GM23338 (cell line): ENCODE measurements around the gene CAST. TPM values are rescaled to one million over a fixed set of nuclear protein-coding genes. Genes with fewer than 3 reads are reported as not detected.

Source experiments
- ATAC-seq: fragments of 200-7000 bp; cut with Tn5 transposase; 3 replicates; pipeline ENCODE4 v1.9.1; 2020
- DNase-seq: peaks from one replicate; pipeline ENCODE4 v3.0.0-alpha.2; 2015; ENCODE audit warnings: low spot score
- H2AFZ ChIP-seq: fragments of 200-600 bp; sonication (generic); 2 replicates; pipeline ENCODE4 v1.8.0; 2016; ENCODE audit warnings: antibody characterized with exemption, mild to moderate bottlenecking, moderate library complexity
- H3F3A ChIP-seq: fragments of 200-600 bp; sonication (generic); replicated peaks from 2 replicates; pipeline ENCODE4 v1.8.0; 2017; ENCODE audit warnings: antibody characterized with exemption, mixed run types, low read depth
- H3K27ac ChIP-seq: fragments of 200-600 bp; sonication (generic); 2 replicates; pipeline ENCODE4 v1.6.1; 2016; ENCODE audit warnings: low read depth
- H3K27me3 ChIP-seq: fragments of 200-600 bp; sonication (generic); 2 replicates; pipeline ENCODE4 v1.8.0; 2016; ENCODE audit warnings: mild to moderate bottlenecking, mixed run types, moderate library complexity; ENCODE audit not compliant: insufficient read depth
- H3K36me3 ChIP-seq: fragments of 200-600 bp; sonication (generic); 2 replicates; pipeline ENCODE4 v1.8.0; 2016; ENCODE audit warnings: mild to moderate bottlenecking; ENCODE audit not compliant: insufficient read depth
- H3K4me1 ChIP-seq: fragments of 200-600 bp; sonication (generic); 2 replicates; pipeline ENCODE4 v1.8.0; 2016; ENCODE audit warnings: mild to moderate bottlenecking, moderate library complexity; ENCODE audit not compliant: insufficient read depth
- H3K4me2 ChIP-seq: fragments of 200-600 bp; sonication (generic); 2 replicates; pipeline ENCODE4 v1.7.1; 2017; ENCODE audit warnings: mixed run types
- H3K4me3 ChIP-seq: fragments of 200-600 bp; sonication (generic); 2 replicates; pipeline ENCODE4 v1.6.1; 2016; ENCODE audit warnings: mixed run types
- H3K79me2 ChIP-seq: fragments of 200-600 bp; sonication (generic); replicated peaks from 2 replicates; pipeline ENCODE4 v1.8.0; 2017; ENCODE audit warnings: mild to moderate bottlenecking; ENCODE audit not compliant: insufficient read depth
- H3K9me2 ChIP-seq: fragments of 200-600 bp; sonication (generic); 2 replicates; pipeline ENCODE4 v1.8.0; 2017; ENCODE audit not compliant: insufficient read depth
- H4K20me1 ChIP-seq: fragments of 200-600 bp; sonication (generic); replicated peaks from 2 replicates; pipeline ENCODE4 v1.8.0; 2017; ENCODE audit warnings: mild to moderate bottlenecking; ENCODE audit not compliant: insufficient read depth
- H3K27ac Mint-ChIP-seq: 2 replicates; pipeline ENCODE4 v1.8.0; 2020; ENCODE audit warnings: inconsistent platforms, mild to moderate bottlenecking, moderate library complexity, mixed read lengths
- H3K27me3 Mint-ChIP-seq: 3 replicates; pipeline ENCODE4 v1.8.0; 2022; ENCODE audit warnings: low read depth, mild to moderate bottlenecking, moderate library complexity, mixed read lengths, inconsistent platforms; ENCODE audit not compliant: insufficient read depth, poor library complexity
- H3K36me3 Mint-ChIP-seq: 3 replicates; pipeline ENCODE4 v1.8.0; 2021; ENCODE audit warnings: low read depth, mild to moderate bottlenecking, inconsistent platforms, moderate library complexity, mixed read lengths
- H3K4me1 Mint-ChIP-seq: 3 replicates; pipeline ENCODE4 v1.8.0; 2020; ENCODE audit warnings: mild to moderate bottlenecking, inconsistent platforms, mixed read lengths
- H3K4me3 Mint-ChIP-seq: 3 replicates; pipeline ENCODE4 v1.8.0; 2021; ENCODE audit warnings: moderate library complexity, mild to moderate bottlenecking, inconsistent platforms, mixed read lengths
- H3K9me3 Mint-ChIP-seq: 3 replicates; pipeline ENCODE4 v1.8.0; 2020; ENCODE audit warnings: moderate library complexity, mild to moderate bottlenecking, inconsistent platforms, mixed read lengths
- CREB1 ChIP-seq: fragments of 250-450 bp; sonication (Bioruptor Pico); IDR thresholded peaks from 2 replicates; pipeline ENCODE4 v1.5.0; 2020; ENCODE audit warnings: low read depth, mild to moderate bottlenecking, moderate library complexity
- EZH2 ChIP-seq: fragments of 200-600 bp; sonication (generic); IDR thresholded peaks from one replicate; pipeline ENCODE4 v1.8.0; 2017; ENCODE audit warnings: antibody characterized with exemption, mild to moderate bottlenecking, low read depth; ENCODE audit not compliant: unreplicated experiment
- EZH2phosphoT487 ChIP-seq: fragments of 200-600 bp; sonication (generic); IDR thresholded peaks from one replicate; pipeline ENCODE4 v1.8.1; 2018; ENCODE audit warnings: antibody characterized with exemption; ENCODE audit not compliant: unreplicated experiment
- JUNB ChIP-seq: IDR thresholded peaks from one replicate; pipeline ENCODE4 v1.6.1; 2016; ENCODE audit warnings: antibody characterized with exemption; ENCODE audit not compliant: unreplicated experiment
- NANOG ChIP-seq: IDR thresholded peaks from 2 replicates; pipeline ENCODE4 v1.6.1; 2016; ENCODE audit warnings: antibody characterized with exemption, borderline replicate concordance
- POLR2AphosphoS5 ChIP-seq: IDR thresholded peaks from 2 replicates; pipeline ENCODE4 v1.6.1; 2016; ENCODE audit warnings: antibody characterized with exemption, low read depth
- STAT1 ChIP-seq: IDR thresholded peaks from one replicate; pipeline ENCODE4 v1.6.1; 2016; ENCODE audit warnings: antibody characterized with exemption; ENCODE audit not compliant: unreplicated experiment
- ZNF114 ChIP-seq: fragments of 250-450 bp; sonication (Bioruptor Pico); IDR thresholded peaks from 2 replicates; pipeline ENCODE4 v1.5.0; 2020; ENCODE audit warnings: mild to moderate bottlenecking, moderate library complexity
- ZNF331 ChIP-seq: fragments of 250-450 bp; sonication (Bioruptor Pico); IDR thresholded peaks from 2 replicates; pipeline ENCODE4 v1.5.0; 2020; ENCODE audit warnings: low read depth, mild to moderate bottlenecking, moderate library complexity
- polyA plus RNA-seq: library from polyadenylated mRNA; unstranded; fragments of >200 nt; fragmentation: Nextera tagmentation; extraction: Ambion mirVana; gene quantifications from 2 replicates; pipeline ENCODE4 v1.2.1, GENCODE V29; 2016
- total RNA-seq: library from RNA; depleted of rRNA; stranded (reverse); fragments of >200 nt; shearing (Covaris generic); gene quantifications from 2 replicates; pipeline ENCODE4 v1.2.3, GENCODE V29; 2014
- TF ChIP-seq, protein P1 (sequence below): IDR thresholded peaks from one replicate; pipeline ENCODE4 v1.6.1; 2018; ENCODE audit warnings: antibody characterized with exemption; ENCODE audit not compliant: unreplicated experiment
- TF ChIP-seq, protein P2 (sequence below): IDR thresholded peaks from 2 replicates; pipeline ENCODE4 v1.6.1; 2016; ENCODE audit warnings: antibody characterized with exemption
- TF ChIP-seq, protein P3 (sequence below): fragments of 250-450 bp; sonication (Bioruptor Pico); IDR thresholded peaks from 2 replicates; pipeline ENCODE4 v1.5.0; 2020; ENCODE audit warnings: mild to moderate bottlenecking, moderate library complexity
- TF ChIP-seq, protein P4 (sequence below), 2 experiments: fragments of 200-600 bp in 1 of 2; sonication (generic) in 1 of 2; conservative IDR thresholded peaks; 2 replicates each; pipeline versions ENCODE4 v1.5.1 to v1.6.1; 2016 to 2017; ENCODE audit warnings: antibody characterized with exemption in 2 of 2, low read depth in 2 of 2, mild to moderate bottlenecking in 2 of 2, moderate library complexity in 1 of 2

CAST gene
- total and polyA plus RNA-seq, 2 experiments from 2014 or later = 37.9 to 57.7 TPM

DNA sequence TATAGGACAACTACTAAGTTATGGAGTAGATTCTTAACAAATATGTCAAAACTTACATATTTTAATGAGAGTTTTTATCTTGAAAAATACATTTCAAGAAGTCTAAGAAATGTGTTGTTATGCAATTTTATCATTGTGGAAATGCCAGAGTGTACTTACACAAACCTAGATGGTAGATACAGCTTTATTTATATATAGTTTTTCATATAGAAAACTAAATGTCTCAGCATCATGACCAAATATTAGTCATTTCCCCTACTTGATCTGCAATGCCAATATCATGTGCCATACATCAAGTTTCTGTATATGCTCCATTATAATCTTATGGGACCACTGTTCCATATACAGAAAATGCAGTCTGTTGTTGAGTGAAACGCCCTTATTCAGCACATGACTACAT, 28.7 kb downstream of the CAST start:
- no peaks in the 10 kb centered on the region for H3K79me2 ChIP-seq
- H3K4me3 Mint-ChIP-seq = no peak overlapping the region
- DNase-seq = no peak
- no peak overlapping the region for H2AFZ ChIP-seq
- H4K20me1 ChIP-seq = no peaks in the 10 kb centered on the region
- H3F3A ChIP-seq = no peaks in the 10 kb centered on the region
- H3K9me3 Mint-ChIP-seq = no peaks in the 10 kb centered on the region
- H3K4me2 ChIP-seq = no peak overlapping the region
- H3K36me3 ChIP-seq = no peaks in the 10 kb centered on the region
- H3K27ac Mint-ChIP-seq = no peak overlapping the region
- ATAC-seq = no peak
- H3K27me3 ChIP-seq = no peaks in the 10 kb centered on the region
- TF ChIP-seq NANOG (no peak), ZNF114 (CRISPR knock-in tag) (no peak), STAT1 (no peak), ZNF331 (no peak), CREB1 (no peak), EZH2 (no peak), POLR2AphosphoS5 (no peak), JUNB (no peak), EZH2phosphoT487 (no peak)
- TF ChIP-seq, protein P1, sequence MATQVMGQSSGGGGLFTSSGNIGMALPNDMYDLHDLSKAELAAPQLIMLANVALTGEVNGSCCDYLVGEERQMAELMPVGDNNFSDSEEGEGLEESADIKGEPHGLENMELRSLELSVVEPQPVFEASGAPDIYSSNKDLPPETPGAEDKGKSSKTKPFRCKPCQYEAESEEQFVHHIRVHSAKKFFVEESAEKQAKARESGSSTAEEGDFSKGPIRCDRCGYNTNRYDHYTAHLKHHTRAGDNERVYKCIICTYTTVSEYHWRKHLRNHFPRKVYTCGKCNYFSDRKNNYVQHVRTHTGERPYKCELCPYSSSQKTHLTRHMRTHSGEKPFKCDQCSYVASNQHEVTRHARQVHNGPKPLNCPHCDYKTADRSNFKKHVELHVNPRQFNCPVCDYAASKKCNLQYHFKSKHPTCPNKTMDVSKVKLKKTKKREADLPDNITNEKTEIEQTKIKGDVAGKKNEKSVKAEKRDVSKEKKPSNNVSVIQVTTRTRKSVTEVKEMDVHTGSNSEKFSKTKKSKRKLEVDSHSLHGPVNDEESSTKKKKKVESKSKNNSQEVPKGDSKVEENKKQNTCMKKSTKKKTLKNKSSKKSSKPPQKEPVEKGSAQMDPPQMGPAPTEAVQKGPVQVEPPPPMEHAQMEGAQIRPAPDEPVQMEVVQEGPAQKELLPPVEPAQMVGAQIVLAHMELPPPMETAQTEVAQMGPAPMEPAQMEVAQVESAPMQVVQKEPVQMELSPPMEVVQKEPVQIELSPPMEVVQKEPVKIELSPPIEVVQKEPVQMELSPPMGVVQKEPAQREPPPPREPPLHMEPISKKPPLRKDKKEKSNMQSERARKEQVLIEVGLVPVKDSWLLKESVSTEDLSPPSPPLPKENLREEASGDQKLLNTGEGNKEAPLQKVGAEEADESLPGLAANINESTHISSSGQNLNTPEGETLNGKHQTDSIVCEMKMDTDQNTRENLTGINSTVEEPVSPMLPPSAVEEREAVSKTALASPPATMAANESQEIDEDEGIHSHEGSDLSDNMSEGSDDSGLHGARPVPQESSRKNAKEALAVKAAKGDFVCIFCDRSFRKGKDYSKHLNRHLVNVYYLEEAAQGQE = no peak
- TF ChIP-seq, protein P2, sequence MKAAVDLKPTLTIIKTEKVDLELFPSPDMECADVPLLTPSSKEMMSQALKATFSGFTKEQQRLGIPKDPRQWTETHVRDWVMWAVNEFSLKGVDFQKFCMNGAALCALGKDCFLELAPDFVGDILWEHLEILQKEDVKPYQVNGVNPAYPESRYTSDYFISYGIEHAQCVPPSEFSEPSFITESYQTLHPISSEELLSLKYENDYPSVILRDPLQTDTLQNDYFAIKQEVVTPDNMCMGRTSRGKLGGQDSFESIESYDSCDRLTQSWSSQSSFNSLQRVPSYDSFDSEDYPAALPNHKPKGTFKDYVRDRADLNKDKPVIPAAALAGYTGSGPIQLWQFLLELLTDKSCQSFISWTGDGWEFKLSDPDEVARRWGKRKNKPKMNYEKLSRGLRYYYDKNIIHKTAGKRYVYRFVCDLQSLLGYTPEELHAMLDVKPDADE = no peak
- TF ChIP-seq, protein P3, sequence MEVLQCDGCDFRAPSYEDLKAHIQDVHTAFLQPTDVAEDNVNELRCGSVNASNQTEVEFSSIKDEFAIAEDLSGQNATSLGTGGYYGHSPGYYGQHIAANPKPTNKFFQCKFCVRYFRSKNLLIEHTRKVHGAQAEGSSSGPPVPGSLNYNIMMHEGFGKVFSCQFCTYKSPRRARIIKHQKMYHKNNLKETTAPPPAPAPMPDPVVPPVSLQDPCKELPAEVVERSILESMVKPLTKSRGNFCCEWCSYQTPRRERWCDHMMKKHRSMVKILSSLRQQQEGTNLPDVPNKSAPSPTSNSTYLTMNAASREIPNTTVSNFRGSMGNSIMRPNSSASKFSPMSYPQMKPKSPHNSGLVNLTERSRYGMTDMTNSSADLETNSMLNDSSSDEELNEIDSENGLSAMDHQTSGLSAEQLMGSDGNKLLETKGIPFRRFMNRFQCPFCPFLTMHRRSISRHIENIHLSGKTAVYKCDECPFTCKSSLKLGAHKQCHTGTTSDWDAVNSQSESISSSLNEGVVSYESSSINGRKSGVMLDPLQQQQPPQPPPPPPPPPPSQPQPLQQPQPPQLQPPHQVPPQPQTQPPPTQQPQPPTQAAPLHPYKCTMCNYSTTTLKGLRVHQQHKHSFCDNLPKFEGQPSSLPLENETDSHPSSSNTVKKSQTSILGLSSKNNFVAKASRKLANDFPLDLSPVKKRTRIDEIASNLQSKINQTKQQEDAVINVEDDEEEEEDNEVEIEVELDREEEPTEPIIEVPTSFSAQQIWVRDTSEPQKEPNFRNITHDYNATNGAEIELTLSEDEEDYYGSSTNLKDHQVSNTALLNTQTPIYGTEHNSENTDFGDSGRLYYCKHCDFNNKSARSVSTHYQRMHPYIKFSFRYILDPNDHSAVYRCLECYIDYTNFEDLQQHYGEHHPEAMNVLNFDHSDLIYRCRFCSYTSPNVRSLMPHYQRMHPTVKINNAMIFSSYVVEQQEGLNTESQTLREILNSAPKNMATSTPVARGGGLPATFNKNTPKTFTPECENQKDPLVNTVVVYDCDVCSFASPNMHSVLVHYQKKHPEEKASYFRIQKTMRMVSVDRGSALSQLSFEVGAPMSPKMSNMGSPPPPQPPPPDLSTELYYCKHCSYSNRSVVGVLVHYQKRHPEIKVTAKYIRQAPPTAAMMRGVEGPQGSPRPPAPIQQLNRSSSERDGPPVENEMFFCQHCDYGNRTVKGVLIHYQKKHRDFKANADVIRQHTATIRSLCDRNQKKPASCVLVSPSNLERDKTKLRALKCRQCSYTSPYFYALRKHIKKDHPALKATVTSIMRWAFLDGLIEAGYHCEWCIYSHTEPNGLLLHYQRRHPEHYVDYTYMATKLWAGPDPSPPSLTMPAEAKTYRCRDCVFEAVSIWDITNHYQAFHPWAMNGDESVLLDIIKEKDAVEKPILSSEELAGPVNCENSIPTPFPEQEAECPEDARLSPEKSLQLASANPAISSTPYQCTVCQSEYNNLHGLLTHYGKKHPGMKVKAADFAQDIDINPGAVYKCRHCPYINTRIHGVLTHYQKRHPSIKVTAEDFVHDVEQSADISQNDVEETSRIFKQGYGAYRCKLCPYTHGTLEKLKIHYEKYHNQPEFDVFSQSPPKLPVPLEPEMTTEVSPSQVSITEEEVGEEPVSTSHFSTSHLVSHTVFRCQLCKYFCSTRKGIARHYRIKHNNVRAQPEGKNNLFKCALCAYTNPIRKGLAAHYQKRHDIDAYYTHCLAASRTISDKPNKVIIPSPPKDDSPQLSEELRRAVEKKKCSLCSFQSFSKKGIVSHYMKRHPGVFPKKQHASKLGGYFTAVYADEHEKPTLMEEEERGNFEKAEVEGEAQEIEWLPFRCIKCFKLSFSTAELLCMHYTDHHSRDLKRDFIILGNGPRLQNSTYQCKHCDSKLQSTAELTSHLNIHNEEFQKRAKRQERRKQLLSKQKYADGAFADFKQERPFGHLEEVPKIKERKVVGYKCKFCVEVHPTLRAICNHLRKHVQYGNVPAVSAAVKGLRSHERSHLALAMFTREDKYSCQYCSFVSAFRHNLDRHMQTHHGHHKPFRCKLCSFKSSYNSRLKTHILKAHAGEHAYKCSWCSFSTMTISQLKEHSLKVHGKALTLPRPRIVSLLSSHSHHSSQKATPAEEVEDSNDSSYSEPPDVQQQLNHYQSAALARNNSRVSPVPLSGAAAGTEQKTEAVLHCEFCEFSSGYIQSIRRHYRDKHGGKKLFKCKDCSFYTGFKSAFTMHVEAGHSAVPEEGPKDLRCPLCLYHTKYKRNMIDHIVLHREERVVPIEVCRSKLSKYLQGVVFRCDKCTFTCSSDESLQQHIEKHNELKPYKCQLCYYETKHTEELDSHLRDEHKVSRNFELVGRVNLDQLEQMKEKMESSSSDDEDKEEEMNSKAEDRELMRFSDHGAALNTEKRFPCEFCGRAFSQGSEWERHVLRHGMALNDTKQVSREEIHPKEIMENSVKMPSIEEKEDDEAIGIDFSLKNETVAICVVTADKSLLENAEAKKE (CRISPR knock-in tag) = no peak
- TF ChIP-seq, protein P4, sequence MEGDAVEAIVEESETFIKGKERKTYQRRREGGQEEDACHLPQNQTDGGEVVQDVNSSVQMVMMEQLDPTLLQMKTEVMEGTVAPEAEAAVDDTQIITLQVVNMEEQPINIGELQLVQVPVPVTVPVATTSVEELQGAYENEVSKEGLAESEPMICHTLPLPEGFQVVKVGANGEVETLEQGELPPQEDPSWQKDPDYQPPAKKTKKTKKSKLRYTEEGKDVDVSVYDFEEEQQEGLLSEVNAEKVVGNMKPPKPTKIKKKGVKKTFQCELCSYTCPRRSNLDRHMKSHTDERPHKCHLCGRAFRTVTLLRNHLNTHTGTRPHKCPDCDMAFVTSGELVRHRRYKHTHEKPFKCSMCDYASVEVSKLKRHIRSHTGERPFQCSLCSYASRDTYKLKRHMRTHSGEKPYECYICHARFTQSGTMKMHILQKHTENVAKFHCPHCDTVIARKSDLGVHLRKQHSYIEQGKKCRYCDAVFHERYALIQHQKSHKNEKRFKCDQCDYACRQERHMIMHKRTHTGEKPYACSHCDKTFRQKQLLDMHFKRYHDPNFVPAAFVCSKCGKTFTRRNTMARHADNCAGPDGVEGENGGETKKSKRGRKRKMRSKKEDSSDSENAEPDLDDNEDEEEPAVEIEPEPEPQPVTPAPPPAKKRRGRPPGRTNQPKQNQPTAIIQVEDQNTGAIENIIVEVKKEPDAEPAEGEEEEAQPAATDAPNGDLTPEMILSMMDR (conservative IDR thresholded peaks at IDR 0.05; ENCODE audit: low read depth in 2 of 2) = no peak
- H3K4me1 ChIP-seq = no peaks in the 10 kb centered on the region
- peaks cover 4% of the 10 kb centered on the region; the same call in 1 of the 3 replicates for H3K4me1 Mint-ChIP-seq
- H3K9me2 ChIP-seq = no peaks in the 10 kb centered on the region
- H3K36me3 Mint-ChIP-seq = no peaks in the 10 kb centered on the region
- peaks cover 4% of the 10 kb centered on the region for H3K27me3 Mint-ChIP-seq
- no peak overlapping the region for H3K4me3 ChIP-seq
- no peak overlapping the region for H3K27ac ChIP-seq
